Esophagus squamous epithelium (tissue), 5 donors: ENCODE data around the gene UNC5B. TPM values are rescaled to one million over a fixed set of nuclear protein-coding genes. Genes with fewer than 3 reads are reported as not detected.

Experiments
- DNase-seq: peaks from one replicate; lab custom pipeline; 2025; lab: John Stamatoyannopoulos, UW
- H3K27ac ChIP-seq, 4 donors: fragments of 200-600 bp; sonication (generic); one replicate each; pipeline ENCODE4 v1.5.1; 2016 to 2019; ENCODE audit warnings: mild to moderate bottlenecking in 1 of 4
- H3K27me3 ChIP-seq, 4 donors: fragments of 200-600 bp; sonication (generic); 1 replicate in 3 of 4; 2 replicates in 1 of 4; pipeline versions ENCODE4 v1.5.1 to v1.6.0; 2017 to 2021; ENCODE audit warnings: antibody characterized with exemption in 1 of 4
- H3K36me3 ChIP-seq, 3 donors: fragments of 200-600 bp; sonication (generic); one replicate each; pipeline ENCODE4 v1.5.1; 2016 to 2019
- H3K4me1 ChIP-seq, 3 donors: fragments of 200-600 bp; sonication (generic); one replicate each; pipeline ENCODE4 v1.5.1; 2017 to 2019
- H3K4me3 ChIP-seq, 4 donors: fragments of 200-600 bp; sonication (generic); 1 replicate in 3 of 4; 2 replicates in 1 of 4; pipeline ENCODE4 v1.5.1; 2016 to 2019; ENCODE audit warnings: mild to moderate bottlenecking in 2 of 4, moderate library complexity in 1 of 4
- H3K9me3 ChIP-seq, 3 donors: fragments of 200-600 bp; sonication (generic); one replicate each; pipeline ENCODE4 v1.5.1; 2016 to 2019
- CTCF ChIP-seq, 6 experiments: fragments of 450-650 bp in 4 of 6; fragments of 200-600 bp in 2 of 6; sonication (generic) in 2 of 6; IDR thresholded peaks; one replicate each; pipeline ENCODE4 v1.5.1; 2016 to 2019; ENCODE audit warnings: antibody characterized with exemption in 6 of 6, mild to moderate bottlenecking in 4 of 6, moderate library complexity in 4 of 6
- POLR2A ChIP-seq, 4 donors: fragments of 450-650 bp; IDR thresholded peaks; one replicate each; pipeline ENCODE4 v1.6.1; 2017; ENCODE audit warnings: antibody characterized with exemption in 4 of 4, mild to moderate bottlenecking in 4 of 4, moderate library complexity in 3 of 4
- WGBS, 2 donors: methylation state at CpG; one replicate each; pipeline ENCODE4 v1.1.5; 2018; 5-methylcytosine and 5-hydroxymethylcytosine counted together
- intact Hi-C: fragments of 100-400 bp; cut with DNase I; formaldehyde crosslinking; loops from one replicate; pipeline ENCODE4 v1.15.0; 2022
- total RNA-seq, 4 donors: library from RNA; depleted of rRNA; stranded (reverse); fragments of >200 nt; gene quantifications; one replicate each; pipeline ENCODE4 v1.1.0, GENCODE V29; 2016
- donor health status: DM: yes; HTN: yes; CAD: no.

UNC5B gene
- total RNA-seq, 4 donors from 2014 or later: 18.9 to 48.1 (median 28.4) TPM

- Histone ChIP-seq H3K9me3 (no peaks in the 10 kb centered on the region), H3K4me3 (no peak overlapping the region), H3K27me3 (peaks cover 0 to 3% (median 0%) of the 10 kb centered on the region in 4 donors), H3K36me3 (no peaks in the 10 kb centered on the region), H3K4me1 (no peaks in the 10 kb centered on the region), H3K27ac (no peak overlapping the region)
- intact Hi-C loops: no loop called here
- WGBS, 2 donors: 90% methylated on average over 3 of the region's 3 CpGs; no CpG with 5 or more reads in 1 of the 2 donors
- no peak for TF ChIP-seq CTCF (IDR thresholded peaks at IDR 0.05)
- TF ChIP-seq POLR2A (IDR thresholded peaks at IDR 0.05): no peak
- no peak for DNase-seq
These were observed 33.0 kb upstream of the UNC5B start for GRCh38 chr10:71179382-71179781.

- WGBS, 2 donors: 93 to 100% methylated on average over 3 of the region's 6 CpGs
- no peak for DNase-seq
- no peaks in the 10 kb centered on the region for H3K4me1 ChIP-seq
These were observed 27.9 kb upstream of the UNC5B start for GRCh38 chr10:71184421-71184820.

GRCh38 chr10:71185209-71185608 is 27.2 kb upstream of the UNC5B start:
- Histone ChIP-seq H3K4me3 (no peak overlapping the region), H3K9me3 (no peaks in the 10 kb centered on the region), H3K36me3 (no peaks in the 10 kb centered on the region), H3K27ac (no peak overlapping the region), H3K27me3 (peaks cover 0 to 3% (median 0%) of the 10 kb centered on the region in 4 donors), H3K4me1 (no peaks in the 10 kb centered on the region)
- DNase-seq: no peak
- 76 to 84% methylated on average over 3 to 4 of the region's 4 CpGs for whole genome bisulfite sequencing, 2 donors
- no peak for TF ChIP-seq POLR2A (IDR thresholded peaks at IDR 0.05)
- TF ChIP-seq CTCF (IDR thresholded peaks at IDR 0.05): no peak
- intact Hi-C loops: no loop called here

More at GRCh38 chr10:71184421-71184820, 27.9 kb upstream of the UNC5B start:
- no peak for TF ChIP-seq CTCF (IDR thresholded peaks at IDR 0.05)
- no peak for TF ChIP-seq POLR2A (IDR thresholded peaks at IDR 0.05)
- H3K36me3 ChIP-seq: no peaks in the 10 kb centered on the region
- H3K27me3 ChIP-seq: peaks cover 0 to 3% (median 0%) of the 10 kb centered on the region in 4 donors
- no peak overlapping the region for H3K4me3 ChIP-seq
- no peaks in the 10 kb centered on the region for H3K9me3 ChIP-seq
- intact Hi-C loops: no loop called here
- no peak overlapping the region for H3K27ac ChIP-seq

- 86 to 94% methylated on average over 7 to 11 of the region's 11 CpGs for WGBS, 2 donors
- Histone ChIP-seq H3K4me3 (no peak overlapping the region), H3K9me3 (no peaks in the 10 kb centered on the region)
These were observed 25.2 kb upstream of the UNC5B start for GRCh38 chr10:71187197-71187596.

GRCh38 chr10:71187600-71187999 is 24.8 kb upstream of the UNC5B start:
- Histone ChIP-seq H3K4me3 (no peak overlapping the region), H3K27me3 (peaks cover 0 to 10% (median 0%) of the 10 kb centered on the region in 4 donors), H3K27ac (no peak overlapping the region), H3K36me3 (no peaks in the 10 kb centered on the region), H3K4me1 (no peaks in the 10 kb centered on the region), H3K9me3 (no peaks in the 10 kb centered on the region)
- intact Hi-C loops: no loop called here
- WGBS, 2 donors: 58 to 61% methylated on average over 3 of the region's 3 CpGs
- TF ChIP-seq POLR2A (IDR thresholded peaks at IDR 0.05) (no peak), CTCF (IDR thresholded peaks at IDR 0.05) (no peak)
- DNase-seq: no peak

More at GRCh38 chr10:71187197-71187596, 25.2 kb upstream of the UNC5B start:
- intact Hi-C loops: no loop called here
- TF ChIP-seq POLR2A (IDR thresholded peaks at IDR 0.05): no peak
- no peak for TF ChIP-seq CTCF (IDR thresholded peaks at IDR 0.05)
- no peaks in the 10 kb centered on the region for H3K36me3 ChIP-seq
- DNase-seq: no peak
- no peaks in the 10 kb centered on the region for H3K4me1 ChIP-seq
- no peak overlapping the region for H3K27ac ChIP-seq
- peaks cover 0 to 10% (median 0%) of the 10 kb centered on the region in 4 donors for H3K27me3 ChIP-seq
